HG02571 (cell line): Measurements from ENCODE around the gene EYS.
"Not testable (repeated sequence)": the region's sequence is repeated elsewhere in the genome, so short reads cannot be mapped to it uniquely, and the experiment has no call there.

Experiments used
- ATAC-seq: cut with Tn5 transposase; IDR thresholded peaks from one replicate; pipeline ENCODE4 v1.9.1; 2021; ENCODE audit warnings: mild to moderate bottlenecking, moderate library complexity; ENCODE audit not compliant: unreplicated experiment

Gene EYS

GRCh38 chr6:64090352-64090751 lies 1616.7 kb downstream of the EYS start:
- no peak for ATAC-seq

- no peak for ATAC-seq
These were observed 1621.9 kb downstream of the EYS start for GRCh38 chr6:64085126-64085525.

GRCh38 chr6:64084185-64084663 lies 1622.8 kb downstream of the EYS start:
- ATAC-seq: no peak

GRCh38 chr6:64083261-64083660 lies 1623.8 kb downstream of the EYS start:
- ATAC-seq: no peak

- ATAC-seq: no peak
These were observed 1625.6 kb downstream of the EYS start for GRCh38 chr6:64081453-64081852.

- no peak for ATAC-seq
These were observed 1632.0 kb downstream of the EYS start for GRCh38 chr6:64074981-64075380.

- no peak for ATAC-seq
These were observed 1634.3 kb downstream of the EYS start for GRCh38 chr6:64072686-64073085.

- no peak for ATAC-seq
These were observed 1642.1 kb downstream of the EYS start for GRCh38 chr6:64064919-64065318.

GRCh38 chr6:64062960-64063683 lies 1643.9 kb downstream of the EYS start:
- ATAC-seq: no peak

- no peak for ATAC-seq
These were observed 1652.2 kb downstream of the EYS start for GRCh38 chr6:64054861-64055260.

- ATAC-seq: no peak
These were observed 1656.4 kb downstream of the EYS start for GRCh38 chr6:64050590-64050989.

- no peak for ATAC-seq
These were observed 1657.3 kb downstream of the EYS start for GRCh38 chr6:64049736-64050135.

- ATAC-seq: no peak
These were observed 1660.2 kb downstream of the EYS start for GRCh38 chr6:64046746-64047208.

- ATAC-seq: no peak
These were observed 1665.7 kb downstream of the EYS start for GRCh38 chr6:64041373-64041772.

- ATAC-seq: no peak
These were observed 1666.9 kb downstream of the EYS start for GRCh38 chr6:64040113-64040512.

- no peak for ATAC-seq
These were observed 1669.6 kb downstream of the EYS start for GRCh38 chr6:64037427-64037826.

GRCh38 chr6:64034910-64035655 lies 1671.9 kb downstream of the EYS start:
- ATAC-seq: no peak

GRCh38 chr6:64034291-64034690 lies 1672.7 kb downstream of the EYS start:
- ATAC-seq: no peak

- ATAC-seq: not testable (repeated sequence)
These were observed 1675.9 kb downstream of the EYS start for GRCh38 chr6:64030950-64031618.

GRCh38 chr6:64023693-64024092 lies 1683.3 kb downstream of the EYS start:
- no peak for ATAC-seq

- ATAC-seq: no peak
These were observed 1692.4 kb downstream of the EYS start for GRCh38 chr6:64014595-64014994.

- ATAC-seq: no peak
These were observed 1694.0 kb downstream of the EYS start for GRCh38 chr6:64013011-64013410.
